Stimulated activated CD8-positive, alpha-beta memory T cell treated with anti-CD3 and anti-CD28 coated beads, Interleukin-2, amount 100 ng/mL, for 48 hours (primary cell): ENCODE results near the gene RFC3.

ENCODE experiments used
- DNase-seq, 2 donors: peaks; one replicate each; pipeline ENCODE4 v3.0.0-alpha.2; 2020; ENCODE audit warnings: low read depth in 2 of 2

RFC3 gene

DNA sequence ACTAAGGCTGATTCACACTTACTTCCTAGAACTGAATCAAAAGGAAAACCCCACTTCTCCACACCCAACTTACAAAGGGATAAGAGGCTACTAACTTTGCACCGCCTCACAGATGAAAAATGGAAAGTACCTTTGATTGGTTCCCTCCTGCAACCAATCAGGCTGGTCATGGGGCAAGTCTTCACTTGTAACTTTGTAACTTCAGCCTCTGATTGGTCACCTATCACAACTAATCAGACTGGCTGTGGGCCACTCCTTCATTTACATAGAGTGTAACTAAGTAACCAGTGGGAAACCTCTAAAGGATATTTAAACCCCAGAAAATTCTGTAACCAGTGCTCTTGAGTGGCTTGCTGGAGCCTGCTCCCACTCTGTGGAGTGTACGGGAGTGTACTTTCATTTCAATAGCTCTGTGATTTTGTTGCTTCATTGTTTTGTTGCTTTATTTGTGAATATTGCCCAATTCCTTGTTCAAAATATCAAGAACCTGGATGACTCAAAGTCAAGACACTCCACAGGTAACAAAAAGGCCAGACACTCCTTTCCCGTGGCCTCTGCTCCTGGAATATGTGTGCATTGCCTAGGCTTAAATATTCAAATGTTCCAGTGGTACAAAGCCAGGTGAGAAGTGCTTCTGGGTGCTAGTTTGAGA, 50.5 kb downstream of the RFC3 start:
- no peak for DNase-seq

- no peak for DNase-seq
Measured at GRCh38 chr13:33869005-33869404, 51.1 kb downstream of the RFC3 start.

DNA sequence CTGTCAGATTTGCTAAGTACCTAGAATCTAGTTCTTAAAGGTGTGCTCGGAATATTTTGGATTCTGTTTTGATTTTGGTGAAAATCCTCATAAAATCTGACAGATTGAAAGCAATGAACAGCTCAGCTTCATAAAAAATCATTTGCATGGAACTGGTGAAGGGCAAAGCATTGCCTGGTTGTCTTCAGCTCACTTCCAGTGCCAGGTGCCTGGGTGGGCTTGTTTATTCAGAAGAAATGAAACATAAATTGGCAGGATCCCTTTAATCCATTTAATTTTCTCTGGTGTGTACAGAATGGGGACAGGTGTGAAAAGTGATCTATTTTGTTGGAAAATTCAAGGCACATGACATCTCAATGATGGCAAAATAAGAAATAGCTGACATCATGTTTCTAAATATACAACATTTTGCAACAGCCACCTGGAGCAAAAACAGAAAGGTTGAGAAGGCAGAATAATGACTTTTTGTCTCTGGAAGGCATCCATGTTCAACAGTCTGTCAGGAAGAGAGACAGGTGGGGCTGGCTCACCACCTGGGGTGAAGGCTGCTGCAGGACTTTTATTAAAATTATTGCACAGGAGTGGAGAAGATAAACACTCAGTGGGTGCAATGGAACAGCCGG, 52.2 kb downstream of the RFC3 start:
- DNase-seq = no peak

DNA sequence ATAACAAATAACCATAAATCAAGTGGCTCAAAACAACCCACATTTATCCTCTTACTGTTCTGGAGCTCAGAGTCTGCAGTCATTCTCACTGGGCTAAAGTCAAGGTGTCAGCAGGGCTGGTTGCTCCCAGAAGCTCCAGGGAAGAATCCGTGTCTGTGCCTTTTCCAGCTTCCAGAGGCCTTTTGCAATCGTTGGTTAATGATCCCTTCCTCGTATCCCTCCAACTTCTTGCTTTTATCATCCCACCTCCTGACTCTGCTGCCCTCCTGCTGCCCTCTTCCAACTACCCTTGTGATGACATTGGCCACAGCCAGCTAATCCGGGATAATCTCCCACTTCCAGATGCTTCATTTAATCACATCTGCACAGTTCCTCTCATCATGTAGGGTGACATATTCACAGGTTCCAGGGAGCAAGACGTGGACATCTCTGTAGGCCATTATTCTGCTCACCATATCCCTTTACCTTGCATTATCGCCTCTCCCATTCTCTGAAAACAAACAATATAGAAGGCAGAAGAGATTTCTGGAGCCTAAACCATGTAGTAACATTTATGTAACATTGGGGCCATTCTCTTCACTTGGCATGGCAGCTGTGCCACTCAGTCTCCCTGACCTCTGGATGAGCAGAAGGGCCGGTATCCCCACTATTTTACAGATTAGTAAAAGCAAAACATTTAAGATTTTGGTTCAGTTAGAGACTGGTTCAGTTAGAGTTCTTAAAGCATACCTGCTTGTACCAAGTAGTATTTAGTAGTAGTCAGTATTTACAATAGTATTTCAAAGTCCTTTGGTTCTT, 53.5 kb downstream of the RFC3 start:
- no peak for DNase-seq

DNA sequence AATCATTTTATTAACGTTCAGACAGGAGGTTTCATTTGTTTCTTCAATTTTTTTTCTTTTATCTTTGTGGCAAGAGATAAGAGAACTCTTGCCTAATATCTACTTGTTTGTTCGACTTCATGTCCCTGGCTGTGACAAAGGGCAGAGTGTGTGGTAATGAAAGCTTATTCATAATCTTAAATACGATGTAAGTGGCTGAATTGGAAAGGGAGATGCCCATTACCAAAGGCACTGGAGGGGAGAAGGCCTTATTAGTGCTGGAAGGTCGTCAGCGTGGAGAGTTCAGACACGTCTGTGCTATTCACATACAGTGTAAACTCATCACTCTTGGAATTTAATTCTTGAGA, 54.0 kb downstream of the RFC3 start:
- DNase-seq = no peak

DNA sequence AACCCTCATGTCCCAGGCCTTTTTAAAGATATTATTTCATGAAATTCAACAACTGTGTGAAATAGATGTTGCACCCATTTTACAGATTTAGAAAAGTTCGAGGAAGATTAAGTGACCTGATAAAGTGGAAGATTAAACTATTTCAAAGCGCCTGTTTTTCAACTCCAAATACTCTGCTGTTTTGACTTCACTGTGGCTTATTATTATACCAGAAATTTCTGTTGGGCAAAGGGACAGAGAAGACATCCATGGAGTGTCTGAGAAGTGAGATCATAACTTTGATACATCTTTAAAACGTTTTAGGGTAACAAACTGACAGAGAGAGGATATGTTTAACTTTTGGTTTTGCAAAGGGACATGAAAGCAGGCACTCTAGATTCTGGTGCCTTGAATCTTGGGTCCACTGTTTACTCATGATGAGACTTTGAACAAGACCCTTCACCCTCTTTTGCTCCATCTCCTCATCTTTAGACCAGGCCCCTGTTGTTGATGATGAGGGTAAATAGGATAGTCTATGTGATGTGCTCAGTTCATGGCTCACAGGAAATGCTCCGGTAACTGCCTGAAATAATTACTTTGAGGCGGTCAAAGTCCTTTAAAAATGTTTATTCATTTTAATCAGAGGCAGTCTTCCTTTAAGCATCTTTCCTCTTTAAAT, 55.4 kb downstream of the RFC3 start:
- DNase-seq = no peak

DNA sequence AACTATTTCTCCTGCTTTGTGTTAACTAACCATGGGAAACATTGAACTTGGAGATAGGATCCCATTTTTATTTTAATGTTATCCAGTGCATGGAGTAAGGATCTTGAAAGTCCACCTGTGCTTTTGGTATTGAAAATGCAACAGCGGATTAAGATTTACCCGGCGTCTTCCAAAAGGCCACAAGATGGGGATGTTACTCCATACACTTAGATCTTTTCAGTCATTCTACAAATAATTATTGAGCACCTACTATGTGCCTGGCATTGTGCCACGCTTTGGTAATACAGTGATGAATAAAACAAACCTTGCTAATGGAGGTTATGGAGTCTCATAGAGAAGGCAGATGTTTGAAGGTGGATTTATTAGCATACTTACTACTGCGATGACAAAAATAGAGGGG, 56.9 kb downstream of the RFC3 start:
- no peak for DNase-seq

DNA sequence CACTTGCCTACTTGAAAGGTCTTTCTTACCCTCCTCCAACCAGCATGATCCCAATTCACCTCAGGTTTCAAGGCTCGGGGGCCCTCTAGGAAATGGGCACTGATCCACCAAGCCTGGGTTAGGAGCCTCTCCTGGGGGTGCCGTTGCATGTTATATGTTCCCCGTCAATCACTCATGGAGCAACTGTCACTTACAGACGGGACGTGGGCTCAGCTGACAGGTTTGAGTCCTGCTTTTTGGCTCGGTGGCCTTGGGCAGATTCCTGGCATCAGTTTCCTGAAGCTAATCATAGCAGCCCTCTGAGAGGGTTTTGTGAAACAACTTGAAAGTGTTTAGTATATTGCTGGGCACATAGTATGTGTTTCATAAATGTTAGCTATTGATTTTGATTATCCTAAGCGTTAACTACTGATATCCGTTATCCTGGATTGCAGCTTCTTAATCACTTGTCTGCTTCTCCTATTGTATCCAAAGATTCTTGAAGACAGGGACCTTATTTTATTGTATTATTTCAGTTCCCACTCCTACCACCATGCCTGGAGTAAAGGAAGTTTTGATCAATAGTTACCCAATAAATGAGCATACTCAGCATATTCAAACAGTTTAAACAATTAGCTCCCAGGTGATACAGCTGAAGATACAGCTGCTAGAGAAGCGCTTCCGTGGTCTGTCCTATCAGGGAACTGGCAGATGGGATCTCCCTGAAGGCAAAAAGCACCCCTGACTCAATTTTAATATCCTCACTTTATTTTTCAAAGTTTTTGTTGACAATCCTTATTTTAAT, 57.9 kb downstream of the RFC3 start:
- no peak for DNase-seq

GRCh38 chr13:33876716-33877394, 58.9 kb downstream of the RFC3 start:
- DNase-seq = no peak

- DNase-seq = no peak
Measured at GRCh38 chr13:33879118-33879517, 61.2 kb downstream of the RFC3 start.

DNA sequence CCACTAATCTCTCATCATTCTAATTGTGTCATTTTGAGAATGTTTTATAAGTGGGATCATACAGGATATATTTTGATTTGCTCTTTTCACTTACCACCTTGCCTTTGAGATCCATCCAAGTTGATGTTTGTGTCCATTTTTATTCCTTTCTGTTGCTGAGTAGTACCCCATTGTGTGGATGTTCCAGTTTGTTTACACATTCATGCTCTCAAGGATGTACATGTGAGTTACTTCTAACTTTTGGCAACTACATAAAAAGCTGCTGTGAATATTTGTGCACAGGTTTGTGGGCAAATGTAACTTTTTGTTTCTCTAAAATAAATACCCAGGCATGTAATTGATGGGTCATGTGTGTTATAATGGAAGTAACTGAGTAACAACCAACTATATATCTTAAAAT, 64.9 kb downstream of the RFC3 start:
- DNase-seq = no peak

DNA sequence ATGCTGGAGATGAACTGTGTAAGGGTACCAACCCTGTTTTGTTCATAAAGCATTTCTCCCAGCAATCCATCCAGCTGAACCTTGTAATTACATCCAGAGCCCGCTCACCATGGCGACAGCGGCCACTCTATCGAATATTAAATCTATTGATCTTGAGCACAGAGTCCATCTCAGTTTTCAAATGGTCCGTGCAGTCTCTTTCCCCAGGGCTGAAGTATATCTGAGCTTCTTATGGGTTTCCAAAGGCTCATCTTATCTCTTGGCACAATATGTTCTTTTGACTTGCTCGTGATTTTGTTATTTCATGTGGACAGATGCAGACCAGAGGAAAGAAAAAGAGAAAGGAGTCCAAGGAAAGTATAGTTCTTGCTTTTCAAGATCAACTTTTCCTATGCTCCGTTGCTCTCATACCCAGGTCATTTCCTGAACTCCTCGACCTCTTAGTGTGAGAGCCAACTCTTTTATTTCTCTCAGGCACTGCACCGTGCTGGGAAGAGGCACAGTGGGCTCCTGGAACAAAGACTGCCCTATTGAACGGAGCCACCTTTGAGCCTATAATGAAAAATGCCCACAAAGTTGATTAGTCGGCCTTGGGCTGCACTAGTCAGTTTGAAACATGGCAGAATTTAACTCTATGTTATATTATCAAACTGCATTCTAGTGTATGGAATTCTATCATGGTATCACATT, 66.7 kb downstream of the RFC3 start:
- no peak for DNase-seq
